ENCODE data around the gene MYL12A. TPM values are rescaled to one million over a fixed set of nuclear protein-coding genes. Genes with fewer than 3 reads are reported as not detected.

Gene MYL12A
- total and polyA plus RNA-seq, 2 of the 4 experiments (the other 2 are of a cell fraction): 549 to 580 TPM

GRCh38 chr18:3268306-3268705 is 20.7 kb downstream of the MYL12A start:
- peaks cover 6 to 77% of the 10 kb centered on the region in 2 experiments for H3K79me1 ChIP-seq (ENCODE audit: low read depth in 1 of 2, low read length in 2 of 2)
- no peak overlapping the region for H2AK9ac ChIP-seq (replicated peaks; ENCODE audit: low read depth, low read length, poor library complexity)
- no peak overlapping the region for H2BK120ac ChIP-seq (ENCODE audit: low read depth, low read length)
- H3K23ac ChIP-seq (ENCODE audit: low read depth, low read length): no peak overlapping the region
- BruUV-seq (replicated peaks): no TSS peak
- intact Hi-C loops (cut with micrococcal nuclease) (no loop called here), dilution Hi-C loops (cut with HindIII; ENCODE audit: low sequenced_read_pairs, unreplicated experiment) (no loop called here), in situ Hi-C loops (cut with MboI; ENCODE audit: low sequenced_read_pairs) (no loop called here)
- no peak overlapping the region for H2BK20ac ChIP-seq (ENCODE audit: low read depth, low read length)
- H2BK5ac ChIP-seq (ENCODE audit: low read depth, low read length, poor library complexity, severe bottlenecking): peak overlapping the region; percentile 1
- H2BK15ac ChIP-seq (ENCODE audit: low read depth, low read length): no peak overlapping the region
- H2AFZ ChIP-seq (replicated peaks; ENCODE audit: low read length, poor library complexity): no peak overlapping the region
- H3K18ac ChIP-seq (ENCODE audit: low read depth, low read length): no peak overlapping the region
- H4K91ac ChIP-seq (ENCODE audit: insufficient read depth, low read depth, low read length): no peak overlapping the region
- no peaks in the 10 kb centered on the region for H3K27me3 ChIP-seq (ENCODE audit: control insufficient read depth, insufficient read depth, low read length)
- H3K9me1 ChIP-seq (ENCODE audit: insufficient read depth, low read length): peaks cover 33% of the 10 kb centered on the region
- peak overlapping the region; percentile 6; the same call in 1 of the 2 replicates for H3K4me2 ChIP-seq (ENCODE audit: low read depth, low read length)
- peaks cover 96% of the 10 kb centered on the region for H4K20me1 ChIP-seq (ENCODE audit: insufficient read depth, low read length)
- DNase-seq (no peak), ATAC-seq (ENCODE audit: low read depth) (no peak)
- H2AK5ac ChIP-seq (ENCODE audit: low read depth, low read length): no peak overlapping the region
- TF ChIP-seq MXI1 (IDR thresholded peaks at IDR 0.05; ENCODE audit: borderline replicate concordance, low read depth, low read length): no peak
- no peak overlapping the region; the same call in 1 of the 2 replicates for H3K14ac ChIP-seq (replicated peaks; ENCODE audit: low read depth, low read length)
- H3K4me1 ChIP-seq (ENCODE audit: control insufficient read depth, insufficient read depth, low read length): peaks cover 16% of the 10 kb centered on the region
- no peak overlapping the region for H3K9ac ChIP-seq (ENCODE audit: low read depth, low read length)
- POLR2A ChIA-PET (ENCODE audit: unreplicated experiment): no interaction called here
- no peak overlapping the region for H4K8ac ChIP-seq (ENCODE audit: low read depth in 2 of 2, low read length in 2 of 2)
- no peaks in the 10 kb centered on the region for H3K9me3 ChIP-seq (ENCODE audit: control insufficient read depth, insufficient read depth, low read length)
- no peak overlapping the region for H3K4me3 ChIP-seq (ENCODE audit: insufficient read depth, low read depth, low read length)
- no peak overlapping the region for H3K27ac ChIP-seq (ENCODE audit: insufficient read depth, low read length)
- H3K36me3 ChIP-seq (ENCODE audit: control insufficient read depth, insufficient read depth, low read length): peaks cover 7% of the 10 kb centered on the region
- no peak overlapping the region for H3K4ac ChIP-seq (ENCODE audit: low read depth, low read length)
- H4K5ac ChIP-seq (ENCODE audit: low read depth, low read length): no peak overlapping the region
- CTCF ChIA-PET: no interaction called here
- H3K56ac ChIP-seq (ENCODE audit: extremely low read depth, insufficient read depth, low read length): no peak overlapping the region

Measured in IMR-90 (cell line).